OCI-LY7 (cell line): ENCODE measurements around the gene FOXJ3. TPM values are rescaled to one million over a fixed set of nuclear protein-coding genes. Genes with fewer than 3 reads are reported as not detected.

Experiments used
- BruUV-seq: library from RNA; stranded (reverse); fragments of 400-500 nt; replicated peaks from 2 replicates; lab custom pipeline; 2021; lab: Mats Ljungman, UMichigan
- CTCF ChIA-PET: fragments of 300-600 bp; sonication (Branson Sonifier 250); formaldehyde crosslinking; loops from one replicate; lab custom pipeline; 2022; ENCODE audit warnings: antibody characterized with exemption; ENCODE audit not compliant: unreplicated experiment; lab: Charles Lee
- POLR2A ChIA-PET: fragments of 300-600 bp; sonication (Branson Sonifier 250); formaldehyde crosslinking; loops from one replicate; lab custom pipeline; 2022; ENCODE audit warnings: antibody characterized with exemption; lab: Charles Lee
- DNase-seq: peaks from one replicate; pipeline ENCODE4 v3.0.0-alpha.2; 2015; ENCODE audit warnings: low spot score
- H2AFZ ChIP-seq: fragments of 200-600 bp; sonication (generic), shearing (Covaris generic); 2 replicates; pipeline ENCODE4 v1.6.1; 2014; ENCODE audit warnings: mild to moderate bottlenecking, antibody characterized with exemption, low read length, moderate library complexity
- H3K27ac ChIP-seq: fragments of 200-600 bp; sonication (generic); 2 replicates; pipeline ENCODE4 v1.5.1; 2014; ENCODE audit warnings: mixed run types, low read depth, mild to moderate bottlenecking, moderate library complexity, low read length, inconsistent platforms; ENCODE audit not compliant: poor library complexity, severe bottlenecking
- H3K36me3 ChIP-seq: fragments of 200-600 bp; sonication (generic); 2 replicates; pipeline ENCODE4 v1.6.1; 2014; ENCODE audit warnings: mild to moderate bottlenecking, antibody characterized with exemption, low read length, moderate library complexity, mixed read lengths; ENCODE audit not compliant: insufficient read depth
- H3K4me1 ChIP-seq: fragments of 200-600 bp; sonication (generic); 2 replicates; pipeline ENCODE4 v1.5.1; 2014; ENCODE audit warnings: mild to moderate bottlenecking, low read length; ENCODE audit not compliant: insufficient read depth, poor library complexity, severe bottlenecking
- H3K4me2 ChIP-seq: fragments of 200-600 bp; sonication (generic); 2 replicates; pipeline ENCODE4 v1.6.1; 2014; ENCODE audit warnings: mild to moderate bottlenecking, low read length
- H3K4me3 ChIP-seq: fragments of 200-600 bp; sonication (generic); 2 replicates; pipeline ENCODE4 v1.5.1; 2014; ENCODE audit warnings: mild to moderate bottlenecking, low read depth, low read length; ENCODE audit not compliant: poor library complexity, severe bottlenecking
- H3K79me2 ChIP-seq: fragments of 200-600 bp; sonication (generic); 2 replicates; pipeline ENCODE4 v1.6.1; 2016; ENCODE audit warnings: low read depth, mild to moderate bottlenecking, low read length, moderate library complexity, mixed read lengths; ENCODE audit not compliant: insufficient read depth
- H3K9me2 ChIP-seq: fragments of 200-600 bp; sonication (generic); 2 replicates; pipeline ENCODE4 v1.6.1; 2016; ENCODE audit warnings: mild to moderate bottlenecking, low read length, mixed read lengths; ENCODE audit not compliant: insufficient read depth
- H3K9me3 ChIP-seq: fragments of 200-600 bp; sonication (generic); 2 replicates; pipeline ENCODE4 v1.6.1; 2014; ENCODE audit warnings: mild to moderate bottlenecking, mixed run types, low read length, mixed read lengths
- H4K20me1 ChIP-seq: fragments of 200-600 bp; sonication (generic); 2 replicates; pipeline ENCODE4 v1.6.1; 2014; ENCODE audit warnings: mild to moderate bottlenecking, antibody characterized with exemption, low read length, moderate library complexity, mixed read lengths; ENCODE audit not compliant: insufficient read depth
- EZH2phosphoT487 ChIP-seq: fragments of 200-600 bp; sonication (generic); IDR thresholded peaks from 2 replicates; pipeline ENCODE4 v1.6.1; 2018; ENCODE audit warnings: low read depth, borderline replicate concordance, mild to moderate bottlenecking, mixed run types, antibody characterized with exemption, low read length, moderate library complexity, mixed read lengths
- intact Hi-C: fragments of 100-400 bp; cut with micrococcal nuclease; formaldehyde crosslinking; loops from one replicate; pipeline ENCODE4 v1.10.0; 2022; ENCODE audit not compliant: unreplicated experiment
- total RNA-seq, 2 experiments: library from RNA; depleted of rRNA in 1 of 2; stranded (reverse); fragments of >200 nt in 1 of 2; shearing (Covaris generic) in 1 of 2; gene quantifications; 2 replicates each; pipeline ENCODE4 v1.2.3, GENCODE V29; 2014 to 2022
- TF ChIP-seq, protein P1 (sequence below): fragments of 200-600 bp; sonication (generic); conservative IDR thresholded peaks from 2 replicates; pipeline ENCODE4 v1.5.1; 2014; ENCODE audit warnings: mild to moderate bottlenecking, antibody characterized with exemption, low read length, moderate library complexity, mixed read lengths

Gene FOXJ3
- total RNA-seq, 2 experiments from 2014 or later = 34.8 to 43.1 TPM

DNA sequence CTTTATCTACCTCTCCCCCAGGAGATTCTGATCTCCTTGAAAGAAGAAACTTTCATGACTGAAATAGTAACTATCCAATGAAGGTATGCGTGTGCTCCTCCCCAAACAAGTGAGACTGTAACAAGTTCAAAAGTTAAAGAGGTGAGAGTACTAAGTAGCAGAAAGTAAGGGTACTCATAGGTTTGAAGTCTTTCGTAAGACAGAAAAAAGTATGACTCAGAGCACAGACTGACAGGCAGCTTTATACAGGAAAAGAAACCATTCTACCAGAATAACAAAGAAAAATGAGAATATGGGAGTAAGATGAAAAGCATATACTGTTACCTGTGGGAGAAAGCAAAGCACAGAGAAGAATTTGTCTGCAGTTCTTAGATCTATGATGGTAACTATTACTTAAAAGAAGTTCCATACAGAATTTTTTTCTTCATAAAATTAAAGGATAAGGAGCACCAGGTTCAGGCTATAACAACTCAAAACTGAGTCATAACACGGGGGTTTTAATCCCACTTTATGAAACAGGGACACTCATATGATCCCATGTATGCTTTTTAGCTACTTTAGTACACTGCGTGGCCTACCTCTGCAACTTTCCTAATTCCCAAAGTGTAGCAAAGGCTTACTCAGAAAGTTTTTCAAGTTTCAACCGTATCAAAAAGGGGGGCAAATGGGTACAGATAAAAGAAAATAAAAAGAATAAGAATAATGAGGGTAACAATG is 52.0 kb downstream of the FOXJ3 start:
- CTCF ChIA-PET = no interaction called here
- TF ChIP-seq, protein P1, sequence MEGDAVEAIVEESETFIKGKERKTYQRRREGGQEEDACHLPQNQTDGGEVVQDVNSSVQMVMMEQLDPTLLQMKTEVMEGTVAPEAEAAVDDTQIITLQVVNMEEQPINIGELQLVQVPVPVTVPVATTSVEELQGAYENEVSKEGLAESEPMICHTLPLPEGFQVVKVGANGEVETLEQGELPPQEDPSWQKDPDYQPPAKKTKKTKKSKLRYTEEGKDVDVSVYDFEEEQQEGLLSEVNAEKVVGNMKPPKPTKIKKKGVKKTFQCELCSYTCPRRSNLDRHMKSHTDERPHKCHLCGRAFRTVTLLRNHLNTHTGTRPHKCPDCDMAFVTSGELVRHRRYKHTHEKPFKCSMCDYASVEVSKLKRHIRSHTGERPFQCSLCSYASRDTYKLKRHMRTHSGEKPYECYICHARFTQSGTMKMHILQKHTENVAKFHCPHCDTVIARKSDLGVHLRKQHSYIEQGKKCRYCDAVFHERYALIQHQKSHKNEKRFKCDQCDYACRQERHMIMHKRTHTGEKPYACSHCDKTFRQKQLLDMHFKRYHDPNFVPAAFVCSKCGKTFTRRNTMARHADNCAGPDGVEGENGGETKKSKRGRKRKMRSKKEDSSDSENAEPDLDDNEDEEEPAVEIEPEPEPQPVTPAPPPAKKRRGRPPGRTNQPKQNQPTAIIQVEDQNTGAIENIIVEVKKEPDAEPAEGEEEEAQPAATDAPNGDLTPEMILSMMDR = no peak
- TF ChIP-seq EZH2phosphoT487 = no peak
- no peak overlapping the region for H2AFZ ChIP-seq
- H3K9me2 ChIP-seq = no peaks in the 10 kb centered on the region
- BruUV-seq = no TSS peak
- no peaks in the 10 kb centered on the region for H3K9me3 ChIP-seq
- H3K36me3 ChIP-seq = peaks cover 12% of the 10 kb centered on the region
- intact Hi-C loops = no loop called here
- no peaks in the 10 kb centered on the region for H3K4me1 ChIP-seq
- no peak overlapping the region for H3K4me2 ChIP-seq
- no peak overlapping the region for H3K4me3 ChIP-seq
- peaks cover 15% of the 10 kb centered on the region; the same call in 1 of the 2 replicates for H3K79me2 ChIP-seq
- H3K27ac ChIP-seq = no peak overlapping the region
- no peak for DNase-seq
- POLR2A ChIA-PET = interaction anchor here (0.9 kb wide), 1 partner anchor 24 kb away, joined by 3 read pairs; no protein-coding TSS in a partner anchor
- peaks cover 5% of the 10 kb centered on the region; the same call in 1 of the 2 replicates for H4K20me1 ChIP-seq

DNA sequence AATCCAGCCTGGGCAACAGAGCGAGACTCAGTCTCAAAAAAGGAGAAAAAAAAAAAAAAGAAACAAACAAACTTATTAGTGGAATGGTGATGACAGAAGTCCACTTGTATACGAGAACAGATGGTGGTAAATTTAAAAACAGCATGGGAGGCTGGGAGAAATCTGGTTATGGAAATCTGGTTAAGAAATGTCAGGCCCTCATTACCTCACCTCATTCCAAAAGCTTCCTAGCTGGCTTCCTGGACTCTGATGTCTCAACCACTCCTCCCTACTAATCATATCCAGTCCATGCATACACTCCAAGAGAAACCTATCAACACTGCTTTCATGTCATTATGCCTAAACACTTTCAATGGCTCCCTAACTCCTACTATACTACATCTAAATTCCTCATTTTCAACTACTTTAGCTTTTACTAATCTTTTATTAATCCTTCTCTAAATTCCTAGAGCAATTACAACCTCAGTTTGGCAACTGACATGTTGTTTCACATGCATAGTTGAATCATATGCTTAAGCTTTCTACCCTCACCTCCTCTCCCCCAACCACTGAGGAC is 52.9 kb downstream of the FOXJ3 start:
- Histone ChIP-seq H2AFZ (no peak overlapping the region), H3K27ac (no peak overlapping the region), H3K4me3 (no peak overlapping the region), H3K79me2 (peaks cover 15% of the 10 kb centered on the region; the same call in 1 of the 2 replicates), H4K20me1 (peaks cover 5% of the 10 kb centered on the region; the same call in 1 of the 2 replicates), H3K4me1 (no peaks in the 10 kb centered on the region), H3K9me2 (no peaks in the 10 kb centered on the region), H3K4me2 (no peak overlapping the region), H3K9me3 (no peaks in the 10 kb centered on the region), H3K36me3 (peaks cover 10% of the 10 kb centered on the region)
- TF ChIP-seq EZH2phosphoT487 = no peak
- TF ChIP-seq, protein P1 = no peak
- DNase-seq = no peak
- no TSS peak for BruUV-seq
- intact Hi-C loops = no loop called here
- POLR2A ChIA-PET = interaction anchor here (0.7 to 0.9 kb wide), 2 partner anchors 25 to 566 kb away, joined by 3 read pairs; no protein-coding TSS in a partner anchor
- CTCF ChIA-PET = no interaction called here

DNA sequence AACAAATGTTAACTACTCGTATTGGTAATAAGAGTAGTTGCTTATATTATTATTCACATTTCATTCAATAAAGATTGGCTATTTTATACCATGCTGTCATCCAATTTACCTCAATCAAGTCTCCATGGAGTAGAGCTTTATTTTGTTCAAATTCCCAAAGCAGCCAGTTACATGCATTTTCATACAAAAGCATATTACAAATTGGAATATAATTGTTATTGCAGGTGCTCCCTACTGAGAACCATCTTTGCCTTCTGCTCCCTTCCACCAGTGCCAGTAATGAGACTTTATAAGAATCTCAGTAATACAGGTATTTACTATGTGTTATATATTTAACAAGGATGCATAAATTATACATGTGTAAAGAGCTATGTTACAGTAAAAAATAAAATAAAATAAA is 54.2 kb downstream of the FOXJ3 start:
- peaks cover 15% of the 10 kb centered on the region; the same call in 1 of the 2 replicates for H3K79me2 ChIP-seq
- peaks cover 5% of the 10 kb centered on the region; the same call in 1 of the 2 replicates for H4K20me1 ChIP-seq
- DNase-seq = no peak
- no peaks in the 10 kb centered on the region for H3K9me2 ChIP-seq
- no peaks in the 10 kb centered on the region for H3K4me1 ChIP-seq
- H3K36me3 ChIP-seq = peaks cover 21% of the 10 kb centered on the region
- no peak overlapping the region for H2AFZ ChIP-seq
- CTCF ChIA-PET = interaction anchor here (0.6 kb wide), 1 partner anchor 80 kb away, joined by 3 read pairs; no protein-coding TSS in a partner anchor
- POLR2A ChIA-PET = no interaction called here
- no peak for TF ChIP-seq EZH2phosphoT487
- TF ChIP-seq, protein P1 = no peak
- intact Hi-C loops = no loop called here
- no TSS peak for BruUV-seq
- no peaks in the 10 kb centered on the region for H3K9me3 ChIP-seq
- H3K27ac ChIP-seq = no peak overlapping the region
- H3K4me2 ChIP-seq = no peak overlapping the region
- H3K4me3 ChIP-seq = no peak overlapping the region
